Neural progenitor cell (in vitro differentiated cells): ENCODE results near the gene MRPL53. TPM values are rescaled to one million over a fixed set of nuclear protein-coding genes. Genes with fewer than 3 reads are reported as not detected.
"Not testable (repeated sequence)": the region's sequence is repeated elsewhere in the genome, so short reads cannot be mapped to it uniquely, and the experiment has no call there.

ENCODE experiments used
- DNase-seq: peaks from one replicate; pipeline ENCODE4 v3.0.0-alpha.2; 2016; ENCODE audit warnings: low spot score
- H2AFZ ChIP-seq: fragments of 200-600 bp; sonication (generic); replicated peaks from 2 replicates; pipeline ENCODE4 v1.6.1; 2016; ENCODE audit warnings: antibody characterized with exemption
- H3F3A ChIP-seq: fragments of 200-600 bp; sonication (generic); 2 replicates; pipeline ENCODE4 v1.6.1; 2016; ENCODE audit warnings: antibody characterized with exemption, low read depth
- H3K27ac ChIP-seq: fragments of 200-600 bp; sonication (generic); 2 replicates; pipeline ENCODE4 v1.5.1; 2016; ENCODE audit warnings: mild to moderate bottlenecking
- H3K27me3 ChIP-seq: fragments of 200-600 bp; sonication (generic); 2 replicates; pipeline ENCODE4 v1.6.1; 2016; ENCODE audit warnings: mild to moderate bottlenecking, moderate library complexity
- H3K36me3 ChIP-seq: fragments of 200-600 bp; sonication (generic); 2 replicates; pipeline ENCODE4 v1.5.1; 2016
- H3K4me1 ChIP-seq: fragments of 200-600 bp; sonication (generic); 2 replicates; pipeline ENCODE4 v1.6.1; 2016; ENCODE audit warnings: mixed run types
- H3K4me2 ChIP-seq: fragments of 200-600 bp; sonication (generic); 2 replicates; pipeline ENCODE4 v1.6.1; 2016
- H3K4me3 ChIP-seq: fragments of 200-600 bp; sonication (generic); 2 replicates; pipeline ENCODE4 v1.5.1; 2016
- H3K79me2 ChIP-seq: fragments of 200-600 bp; sonication (generic); 2 replicates; pipeline ENCODE4 v1.6.1; 2016; ENCODE audit warnings: low read depth
- H3K9ac ChIP-seq: fragments of 200-600 bp; sonication (generic); 2 replicates; pipeline ENCODE4 v1.6.1; 2016
- H3K9me3 ChIP-seq: fragments of 200-600 bp; sonication (generic); 2 replicates; pipeline ENCODE4 v1.5.1; 2016; ENCODE audit warnings: low read depth
- H4K20me1 ChIP-seq: fragments of 200-600 bp; sonication (generic); 2 replicates; pipeline ENCODE4 v1.6.1; 2016; ENCODE audit warnings: low read depth
- H3K27ac Mint-ChIP-seq: 3 replicates; pipeline ENCODE4 v1.8.0; 2021; ENCODE audit warnings: mixed read lengths
- H3K27me3 Mint-ChIP-seq: 2 replicates; pipeline ENCODE4 v1.8.0; 2022; ENCODE audit warnings: low read depth, mild to moderate bottlenecking, inconsistent platforms, moderate library complexity, mixed read lengths; ENCODE audit not compliant: insufficient read depth
- H3K36me3 Mint-ChIP-seq: 3 replicates; pipeline ENCODE4 v1.8.0; 2021; ENCODE audit warnings: mixed read lengths
- H3K4me1 Mint-ChIP-seq: 3 replicates; pipeline ENCODE4 v1.8.0; 2021; ENCODE audit warnings: mixed read lengths
- H3K4me3 Mint-ChIP-seq: 3 replicates; pipeline ENCODE4 v1.8.0; 2021; ENCODE audit warnings: mild to moderate bottlenecking, moderate library complexity, mixed read lengths
- H3K9me3 Mint-ChIP-seq: 3 replicates; pipeline ENCODE4 v1.8.0; 2020; ENCODE audit warnings: mixed read lengths
- EZH2 ChIP-seq: fragments of 200-600 bp; sonication (generic); IDR thresholded peaks from 2 replicates; pipeline ENCODE4 v1.6.1; 2017; ENCODE audit warnings: antibody characterized with exemption, mild to moderate bottlenecking, moderate library complexity
- EZH2phosphoT487 ChIP-seq: fragments of 200-600 bp; sonication (generic); IDR thresholded peaks from 2 replicates; pipeline ENCODE4 v1.6.1; 2017; ENCODE audit warnings: antibody characterized with exemption
- total RNA-seq: library from RNA; depleted of rRNA; stranded (reverse); fragments of >200 nt; gene quantifications from 2 replicates; pipeline ENCODE4 v1.2.3, GENCODE V29; 2015; ENCODE audit warnings: low replicate concordance
- TF ChIP-seq, protein P1 (sequence below): fragments of 200-600 bp; sonication (generic); IDR thresholded peaks from 2 replicates; pipeline ENCODE4 v1.5.1; 2017; ENCODE audit warnings: antibody characterized with exemption, mild to moderate bottlenecking

MRPL53 gene
- total RNA-seq, 1 donor from 2014 or later: 9.8 TPM

- no peak for DNase-seq
- H3K36me3 Mint-ChIP-seq: peaks cover 28% of the 10 kb centered on the region
- TF ChIP-seq EZH2: no peak
- TF ChIP-seq EZH2phosphoT487: no peak
- TF ChIP-seq, protein P1, sequence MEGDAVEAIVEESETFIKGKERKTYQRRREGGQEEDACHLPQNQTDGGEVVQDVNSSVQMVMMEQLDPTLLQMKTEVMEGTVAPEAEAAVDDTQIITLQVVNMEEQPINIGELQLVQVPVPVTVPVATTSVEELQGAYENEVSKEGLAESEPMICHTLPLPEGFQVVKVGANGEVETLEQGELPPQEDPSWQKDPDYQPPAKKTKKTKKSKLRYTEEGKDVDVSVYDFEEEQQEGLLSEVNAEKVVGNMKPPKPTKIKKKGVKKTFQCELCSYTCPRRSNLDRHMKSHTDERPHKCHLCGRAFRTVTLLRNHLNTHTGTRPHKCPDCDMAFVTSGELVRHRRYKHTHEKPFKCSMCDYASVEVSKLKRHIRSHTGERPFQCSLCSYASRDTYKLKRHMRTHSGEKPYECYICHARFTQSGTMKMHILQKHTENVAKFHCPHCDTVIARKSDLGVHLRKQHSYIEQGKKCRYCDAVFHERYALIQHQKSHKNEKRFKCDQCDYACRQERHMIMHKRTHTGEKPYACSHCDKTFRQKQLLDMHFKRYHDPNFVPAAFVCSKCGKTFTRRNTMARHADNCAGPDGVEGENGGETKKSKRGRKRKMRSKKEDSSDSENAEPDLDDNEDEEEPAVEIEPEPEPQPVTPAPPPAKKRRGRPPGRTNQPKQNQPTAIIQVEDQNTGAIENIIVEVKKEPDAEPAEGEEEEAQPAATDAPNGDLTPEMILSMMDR: no peak
- H3K27ac Mint-ChIP-seq: no peak overlapping the region
- Histone ChIP-seq H3K4me3 (no peak overlapping the region), H3K79me2 (peaks cover 6% of the 10 kb centered on the region), H3F3A (no peaks in the 10 kb centered on the region), H3K27ac (no peak overlapping the region), H3K4me2 (no peak overlapping the region), H3K27me3 (no peaks in the 10 kb centered on the region), H3K4me1 (no peaks in the 10 kb centered on the region), H3K36me3 (no peaks in the 10 kb centered on the region), H3K9ac (no peak overlapping the region), H4K20me1 (peaks cover 4% of the 10 kb centered on the region), H2AFZ (no peak overlapping the region), H3K9me3 (no peaks in the 10 kb centered on the region)
- H3K9me3 Mint-ChIP-seq: no peaks in the 10 kb centered on the region
- no peaks in the 10 kb centered on the region for H3K27me3 Mint-ChIP-seq
- no peaks in the 10 kb centered on the region for H3K4me1 Mint-ChIP-seq
- H3K4me3 Mint-ChIP-seq: no peak overlapping the region
Observed at GRCh38 chr2:74488643-74489481, 16.4 kb upstream of the MRPL53 start.

DNA sequence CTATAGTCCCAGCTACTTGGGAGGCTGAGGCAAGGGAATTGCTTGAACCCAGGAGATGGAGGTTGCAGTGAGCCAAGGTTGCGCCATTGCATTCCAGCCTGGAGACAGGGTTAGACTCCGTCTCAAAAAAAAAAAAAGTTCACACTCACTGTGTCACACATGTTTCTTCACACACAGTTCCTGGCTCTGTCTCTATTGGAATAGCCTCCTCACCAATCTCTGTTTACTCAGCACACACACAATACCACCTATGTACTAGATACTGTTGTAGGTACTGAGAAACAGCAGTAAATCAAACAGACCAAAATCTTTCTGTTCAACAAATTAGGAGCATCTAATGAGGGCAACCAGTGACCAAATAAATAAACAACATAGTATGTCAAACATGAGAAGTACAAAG is 13.7 kb upstream of the MRPL53 start:
- Histone ChIP-seq H3K79me2 (peaks cover 21% of the 10 kb centered on the region), H3K27me3 (no peaks in the 10 kb centered on the region), H3K27ac (no peak overlapping the region), H3K36me3 (no peaks in the 10 kb centered on the region), H4K20me1 (peaks cover 16% of the 10 kb centered on the region), H3K9ac (no peak overlapping the region), H3K4me2 (no peak overlapping the region), H3K4me1 (peaks cover 4% of the 10 kb centered on the region), H3F3A (no peaks in the 10 kb centered on the region), H3K9me3 (no peaks in the 10 kb centered on the region), H3K4me3 (no peak overlapping the region), H2AFZ (no peak overlapping the region)
- Mint-ChIP-seq H3K9me3 (no peaks in the 10 kb centered on the region), H3K4me1 (peaks cover 9% of the 10 kb centered on the region), H3K4me3 (no peak overlapping the region), H3K27me3 (no peaks in the 10 kb centered on the region), H3K27ac (no peak overlapping the region), H3K36me3 (peaks cover 17% of the 10 kb centered on the region)
- TF ChIP-seq EZH2phosphoT487: no peak
- TF ChIP-seq, protein P1: no peak
- no peak for TF ChIP-seq EZH2
- DNase-seq: no peak

GRCh38 chr2:74483675-74484164 is 11.2 kb upstream of the MRPL53 start:
- not testable (repeated sequence) for H3K27me3 Mint-ChIP-seq, H3K27me3 ChIP-seq, H3K4me1 ChIP-seq, H3F3A ChIP-seq, H3K9ac ChIP-seq, H3K27ac ChIP-seq, H3K36me3 ChIP-seq, H3K9me3 ChIP-seq, DNase-seq, H3K9me3 Mint-ChIP-seq
- Mint-ChIP-seq H3K4me1 (peaks cover 21% of the 10 kb centered on the region), H3K36me3 (peaks cover 10% of the 10 kb centered on the region), H3K27ac (peak overlapping the region; percentile 27), H3K4me3 (peak overlapping the region; percentile 100)
- Histone ChIP-seq H3K4me2 (peak overlapping the region; percentile 97), H2AFZ (peak overlapping the region; percentile 84), H4K20me1 (peaks cover 23% of the 10 kb centered on the region), H3K79me2 (peaks cover 33% of the 10 kb centered on the region), H3K4me3 (peak overlapping the region; percentile 81)
